Esophagus muscularis mucosa (tissue), 4 donors: ENCODE results near the gene CCDC137. TPM values are rescaled to one million over a fixed set of nuclear protein-coding genes. Genes with fewer than 3 reads are reported as not detected.

ENCODE experiments used
- DNase-seq: peaks from one replicate; pipeline ENCODE4 v3.0.0-alpha.2; 2017; ENCODE audit errors: extremely low spot score
- H3K27ac ChIP-seq, 4 donors: fragments of 200-600 bp; sonication (generic); replicated peaks in 1 of 4; 1 replicate in 3 of 4; 2 replicates in 1 of 4; pipeline ENCODE4 v1.5.1; 2016 to 2019; ENCODE audit warnings: mild to moderate bottlenecking in 1 of 4
- H3K27me3 ChIP-seq, 4 donors: fragments of 200-600 bp; sonication (generic); one replicate each; pipeline versions ENCODE4 v1.5.1 to v1.6.0; 2016 to 2019
- H3K36me3 ChIP-seq, 4 donors: fragments of 200-600 bp; sonication (generic); one replicate each; pipeline ENCODE4 v1.5.1; 2016 to 2019
- H3K4me1 ChIP-seq, 4 donors: fragments of 200-600 bp; sonication (generic); one replicate each; pipeline ENCODE4 v1.5.1; 2016 to 2019
- H3K4me3 ChIP-seq, 4 donors: fragments of 200-600 bp; sonication (generic); 1 replicate in 2 of 4; 2 replicates in 2 of 4; pipeline ENCODE4 v1.5.1; 2016 to 2019; ENCODE audit warnings: mild to moderate bottlenecking in 4 of 4, moderate library complexity in 1 of 4
- H3K9me3 ChIP-seq, 4 donors: fragments of 200-600 bp; sonication (generic); 1 replicate in 3 of 4; 2 replicates in 1 of 4; pipeline ENCODE4 v1.5.1; 2016 to 2019
- EP300 ChIP-seq: sonication (generic); formaldehyde crosslinking; IDR thresholded peaks from one replicate; pipeline ENCODE4 v1.6.1; 2017; ENCODE audit warnings: antibody characterized with exemption
- POLR2A ChIP-seq: fragments of 450-650 bp; IDR thresholded peaks from one replicate; pipeline ENCODE4 v1.6.1; 2017; ENCODE audit warnings: antibody characterized with exemption, moderate library complexity, mild to moderate bottlenecking, low read depth
- POLR2AphosphoS5 ChIP-seq, 2 donors: sonication (generic); formaldehyde crosslinking; IDR thresholded peaks; one replicate each; pipeline ENCODE4 v1.6.1; 2017; ENCODE audit warnings: antibody characterized with exemption in 2 of 2
- WGBS: methylation state at CpG from one replicate; pipeline ENCODE4 v1.1.5; 2018; 5-methylcytosine and 5-hydroxymethylcytosine counted together
- intact Hi-C: fragments of 100-400 bp; cut with DNase I; formaldehyde crosslinking; loops from one replicate; pipeline ENCODE4 v1.15.1; 2023
- total RNA-seq, 4 donors: library from RNA; depleted of rRNA; stranded (reverse); fragments of >200 nt; gene quantifications; one replicate each; pipeline versions ENCODE4 v1.1.0 to v1.2.1, GENCODE V29; 2016
- TF ChIP-seq, protein P1 (sequence below), 3 experiments: fragments of 200-600 bp in 2 of 3; fragments of 450-650 bp in 1 of 3; sonication (generic) in 2 of 3; IDR thresholded peaks; one replicate each; pipeline ENCODE4 v1.5.1; 2017 to 2019; ENCODE audit warnings: antibody characterized with exemption in 3 of 3, mild to moderate bottlenecking in 2 of 3, moderate library complexity in 1 of 3

The CCDC137 gene
- total RNA-seq, 4 donors from 2014 or later, result 8.9 to 14.1 (median 12.6) TPM

DNA sequence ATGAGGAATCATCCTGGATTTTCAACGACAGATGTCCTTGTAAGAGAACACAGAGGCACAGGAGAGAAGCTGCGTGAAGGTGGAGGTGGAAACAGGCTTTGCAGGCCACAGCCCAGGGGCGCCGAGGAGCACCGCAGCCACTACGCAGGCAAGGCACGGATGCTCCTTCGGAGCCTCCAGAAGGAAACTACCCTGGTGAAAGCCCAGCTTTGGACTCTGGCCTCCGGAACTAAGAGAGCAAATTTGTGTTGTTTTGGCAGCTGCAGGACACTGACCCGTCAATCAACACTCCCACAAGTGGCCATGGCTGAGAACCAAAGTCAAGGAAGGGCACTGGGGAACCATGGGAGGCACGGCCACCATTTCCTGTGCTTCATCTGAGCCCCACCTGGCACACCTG, 13.6 kb downstream of the CCDC137 start:
- Histone ChIP-seq H3K4me3 (no peak overlapping the region), H3K4me1 (peaks cover 23 to 37% (median 31%) of the 10 kb centered on the region in 4 donors), H3K27ac (no peak overlapping the region), H3K36me3 (peaks cover 0 to 21% (median 10%) of the 10 kb centered on the region in 4 donors), H3K27me3 (no peaks in the 10 kb centered on the region), H3K9me3 (no peaks in the 10 kb centered on the region)
- no peak for TF ChIP-seq POLR2A
- TF ChIP-seq, protein P1, sequence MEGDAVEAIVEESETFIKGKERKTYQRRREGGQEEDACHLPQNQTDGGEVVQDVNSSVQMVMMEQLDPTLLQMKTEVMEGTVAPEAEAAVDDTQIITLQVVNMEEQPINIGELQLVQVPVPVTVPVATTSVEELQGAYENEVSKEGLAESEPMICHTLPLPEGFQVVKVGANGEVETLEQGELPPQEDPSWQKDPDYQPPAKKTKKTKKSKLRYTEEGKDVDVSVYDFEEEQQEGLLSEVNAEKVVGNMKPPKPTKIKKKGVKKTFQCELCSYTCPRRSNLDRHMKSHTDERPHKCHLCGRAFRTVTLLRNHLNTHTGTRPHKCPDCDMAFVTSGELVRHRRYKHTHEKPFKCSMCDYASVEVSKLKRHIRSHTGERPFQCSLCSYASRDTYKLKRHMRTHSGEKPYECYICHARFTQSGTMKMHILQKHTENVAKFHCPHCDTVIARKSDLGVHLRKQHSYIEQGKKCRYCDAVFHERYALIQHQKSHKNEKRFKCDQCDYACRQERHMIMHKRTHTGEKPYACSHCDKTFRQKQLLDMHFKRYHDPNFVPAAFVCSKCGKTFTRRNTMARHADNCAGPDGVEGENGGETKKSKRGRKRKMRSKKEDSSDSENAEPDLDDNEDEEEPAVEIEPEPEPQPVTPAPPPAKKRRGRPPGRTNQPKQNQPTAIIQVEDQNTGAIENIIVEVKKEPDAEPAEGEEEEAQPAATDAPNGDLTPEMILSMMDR (IDR thresholded peaks at IDR 0.05), result no peak
- TF ChIP-seq EP300, result no peak
- no peak for TF ChIP-seq POLR2AphosphoS5 (IDR thresholded peaks at IDR 0.05)
- 83% methylated on average over 10 of the region's 11 CpGs for WGBS
- no peak for DNase-seq
- intact Hi-C loops, result no loop called here

DNA sequence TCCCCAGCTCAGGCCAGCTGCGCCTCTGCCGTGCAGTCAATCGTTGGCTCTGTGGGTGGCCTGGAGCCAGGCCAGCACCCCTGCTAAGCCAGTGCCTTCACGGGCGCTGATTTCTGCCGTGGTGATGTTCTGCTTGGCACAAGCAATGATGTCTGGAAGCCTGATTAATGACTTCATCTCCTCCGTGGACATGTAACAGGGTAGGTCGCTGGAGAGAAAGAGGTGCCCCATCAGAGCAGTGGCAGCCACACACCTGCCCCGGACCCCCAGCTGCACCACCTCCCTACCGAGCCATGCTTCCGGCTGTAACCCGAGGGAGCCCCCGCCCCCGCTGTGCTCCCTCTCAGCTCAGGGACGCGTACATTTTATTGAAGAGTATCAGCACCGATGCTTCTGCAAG, 15.1 kb downstream of the CCDC137 start:
- Histone ChIP-seq H3K36me3 (peaks cover 6 to 34% (median 21%) of the 10 kb centered on the region in 4 donors), H3K4me3 (no peak overlapping the region), H3K27ac (no peak overlapping the region), H3K4me1 (peaks cover 26 to 45% (median 39%) of the 10 kb centered on the region in 4 donors), H3K27me3 (no peaks in the 10 kb centered on the region), H3K9me3 (no peaks in the 10 kb centered on the region)
- intact Hi-C loops, result no loop called here
- no peak for TF ChIP-seq EP300
- no peak for TF ChIP-seq POLR2AphosphoS5 (IDR thresholded peaks at IDR 0.05)
- TF ChIP-seq POLR2A, result no peak
- TF ChIP-seq, protein P1 (IDR thresholded peaks at IDR 0.05), result no peak
- 80% methylated on average over 15 of the region's 17 CpGs for WGBS
- DNase-seq, result no peak

DNA sequence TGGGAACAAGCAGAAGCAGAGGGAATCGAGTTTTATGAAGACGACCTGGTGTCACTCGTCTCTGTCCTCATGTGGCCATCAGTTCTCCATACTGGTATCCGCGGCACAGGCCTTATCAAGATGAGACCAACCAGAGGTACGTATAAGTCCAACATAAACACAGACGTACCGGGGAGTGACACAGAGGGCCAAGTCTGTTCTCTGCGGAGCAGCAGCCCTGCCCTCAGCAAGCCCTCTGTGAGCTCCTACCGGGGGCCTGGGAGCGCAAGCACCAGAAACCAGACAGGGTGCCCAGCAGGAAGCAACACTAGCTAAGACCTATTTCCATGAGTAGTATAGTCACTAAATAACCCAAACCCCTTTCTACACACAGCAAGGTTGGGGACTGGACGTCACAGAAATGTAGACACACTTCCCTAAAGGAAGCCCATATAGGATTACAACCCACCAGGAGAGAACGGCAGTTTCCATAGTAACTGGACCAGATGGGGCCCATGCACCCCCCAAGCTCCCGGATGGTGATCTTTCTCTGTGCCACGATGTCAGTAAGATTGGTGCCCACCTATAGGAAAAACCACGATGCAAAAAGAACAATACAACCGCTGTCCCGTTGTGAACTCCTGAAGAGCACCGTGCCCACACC, 16.1 kb downstream of the CCDC137 start:
- TF ChIP-seq POLR2A, result no peak
- TF ChIP-seq, protein P1 (IDR thresholded peaks at IDR 0.05), result no peak
- TF ChIP-seq EP300, result no peak
- TF ChIP-seq POLR2AphosphoS5 (IDR thresholded peaks at IDR 0.05), result no peak
- Histone ChIP-seq H3K9me3 (no peaks in the 10 kb centered on the region), H3K27ac (peak overlapping the region; percentile 79 to 91 (median 90)), H3K27me3 (no peaks in the 10 kb centered on the region), H3K4me3 (peak overlapping the region; percentile 69 to 100 (median 98)), H3K36me3 (peaks cover 16 to 45% (median 32%) of the 10 kb centered on the region in 4 donors), H3K4me1 (peaks cover 26 to 47% (median 39%) of the 10 kb centered on the region in 4 donors)
- intact Hi-C loops, result no loop called here
- WGBS, result 33% methylated on average over 13 of the region's 19 CpGs
- DNase-seq, result no peak

DNA sequence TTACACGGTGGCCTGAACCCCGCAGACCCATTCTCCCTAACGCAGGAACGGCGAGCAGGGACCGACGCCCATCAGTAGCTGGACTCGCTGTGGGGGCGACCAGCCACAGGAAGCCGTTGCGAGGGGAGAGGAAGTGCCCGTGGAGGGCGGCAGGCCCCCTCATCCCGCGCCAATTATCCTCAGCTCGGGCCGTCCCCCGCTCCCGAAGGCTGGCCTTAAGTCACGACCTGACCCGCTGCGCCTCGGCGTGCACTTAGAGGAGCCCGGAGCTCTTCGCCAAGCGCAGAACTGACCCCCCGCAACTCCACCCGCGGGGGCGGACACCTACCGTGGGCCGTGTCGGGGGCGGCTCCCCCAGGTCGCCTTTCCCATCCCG, 16.7 kb downstream of the CCDC137 start:
- Histone ChIP-seq H3K36me3 (peaks cover 21 to 50% (median 37%) of the 10 kb centered on the region in 4 donors), H3K27ac (peak overlapping the region; percentile 79 to 91 (median 90)), H3K4me1 (peaks cover 26 to 47% (median 39%) of the 10 kb centered on the region in 4 donors), H3K4me3 (peak overlapping the region; percentile 69 to 100 (median 98)), H3K27me3 (no peaks in the 10 kb centered on the region), H3K9me3 (no peaks in the 10 kb centered on the region)
- no peak for DNase-seq
- WGBS, result no CpG with 5 or more reads among the region's 37 CpGs
- TF ChIP-seq POLR2AphosphoS5 (IDR thresholded peaks at IDR 0.05) (no peak), EP300 (no peak), POLR2A (no peak)
- TF ChIP-seq, protein P1 (IDR thresholded peaks at IDR 0.05), result no peak
- intact Hi-C loops, result no loop called here
